Measurements from ENCODE around the gene NDUFA11.

The NDUFA11 gene

DNA sequence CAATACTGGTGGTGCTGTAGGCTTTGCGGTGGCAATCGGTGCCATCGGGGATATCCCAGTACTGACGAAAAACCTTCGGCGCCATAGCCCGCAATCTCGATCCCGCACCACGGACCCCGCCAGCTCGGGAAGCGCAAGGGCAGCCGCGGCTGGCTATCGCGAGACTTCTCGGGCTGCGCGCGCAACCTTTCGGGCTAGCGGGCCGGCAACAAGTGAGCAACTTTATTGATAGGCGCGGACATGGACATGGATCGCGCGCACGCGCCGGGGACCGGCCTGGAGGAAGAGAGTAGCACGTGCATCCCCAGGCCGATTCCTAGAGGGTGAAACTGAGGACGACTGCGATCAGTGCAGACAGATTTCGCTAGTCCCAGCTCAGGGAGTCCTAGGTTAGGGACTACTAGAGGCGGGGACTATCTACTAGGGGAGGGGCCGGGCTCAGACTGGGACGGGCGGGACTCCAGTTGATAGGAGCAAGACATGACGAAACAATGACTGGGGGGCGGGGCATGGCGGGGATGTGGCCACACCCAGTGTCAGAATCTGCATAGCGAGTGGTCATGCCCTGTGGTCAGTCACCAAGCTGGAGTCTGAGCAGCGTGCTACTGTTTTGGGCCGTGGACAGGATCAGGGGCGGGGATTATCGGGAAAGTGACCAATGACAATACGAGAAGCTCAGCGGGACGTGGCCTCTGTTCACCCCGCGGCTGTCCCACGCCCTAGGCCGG, at the start of gene NDUFA11:
Gene NDUFA11, minus strand, starts transcription at position 167 of the 728 bp plus-strand sequence. Its CDS starts 82 bp downstream, at position 85.
- peak; percentile 98 for DNase-seq

DNA sequence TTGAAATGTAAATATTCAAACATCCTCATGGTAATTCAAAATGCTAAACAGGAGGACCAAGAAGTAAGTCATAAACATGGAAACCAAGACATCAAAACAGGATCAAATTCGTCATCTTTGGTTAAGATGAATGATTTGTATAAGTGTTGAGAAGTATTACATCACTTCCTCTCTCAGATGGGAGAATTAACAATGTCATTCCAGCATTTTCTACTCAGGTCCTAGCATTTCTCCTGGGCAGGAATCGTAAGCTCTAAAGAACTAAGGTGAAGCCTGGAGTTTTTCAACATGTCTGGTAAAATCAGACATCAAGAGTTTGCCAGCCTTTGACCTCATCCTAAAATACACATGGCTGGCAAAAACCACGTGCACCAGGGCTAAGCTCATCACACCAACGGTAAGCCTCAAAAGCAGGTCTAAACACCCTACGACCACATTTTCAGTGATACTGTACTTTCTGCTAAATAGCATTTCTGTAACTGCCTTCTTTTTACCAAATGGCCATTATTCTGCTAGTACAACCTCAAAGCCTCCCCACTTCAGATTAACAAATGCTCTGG, 49.5 kb upstream of the NDUFA11 start:
- DNase-seq: no peak

DNA sequence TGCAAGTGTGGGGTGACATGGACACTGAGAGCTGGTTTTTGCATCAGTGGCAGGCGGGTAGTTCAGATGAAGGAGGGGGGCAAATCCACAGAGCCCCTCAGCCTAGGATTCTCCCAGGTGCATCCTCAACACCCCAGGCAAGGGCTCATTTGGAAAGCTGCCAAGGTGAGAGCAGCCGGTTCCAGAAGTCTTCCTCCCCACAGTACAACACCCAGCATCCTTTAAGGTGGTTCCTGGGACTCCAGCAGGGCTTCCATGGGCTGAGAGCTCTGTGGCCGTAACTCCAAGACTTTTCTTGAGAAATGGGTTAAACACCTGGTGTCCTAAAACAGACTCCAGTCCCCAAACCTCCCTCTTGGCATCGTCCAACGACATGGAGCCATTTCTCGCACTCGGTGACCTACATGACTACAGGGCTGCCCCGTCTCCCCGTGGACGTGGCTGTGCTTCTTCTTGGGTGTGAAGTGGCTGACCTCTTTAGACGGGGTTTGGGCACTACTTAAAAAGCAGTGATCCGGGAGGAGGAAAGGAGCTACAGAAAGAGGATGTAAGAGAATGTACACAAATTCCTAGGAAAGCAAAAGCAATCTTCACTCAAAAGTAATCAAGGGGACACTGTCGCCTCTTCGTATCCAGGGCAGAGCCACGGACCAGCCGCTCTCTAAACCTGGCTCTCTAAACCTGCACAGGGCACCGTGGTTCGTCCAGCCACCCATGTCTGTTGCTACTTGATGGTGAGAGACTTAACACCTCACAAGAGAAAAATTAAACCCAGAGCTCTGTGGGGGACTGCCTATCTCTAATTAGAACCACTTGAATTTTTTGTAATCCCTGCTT, 48.8 kb upstream of the NDUFA11 start:
- no peak for DNase-seq

DNA sequence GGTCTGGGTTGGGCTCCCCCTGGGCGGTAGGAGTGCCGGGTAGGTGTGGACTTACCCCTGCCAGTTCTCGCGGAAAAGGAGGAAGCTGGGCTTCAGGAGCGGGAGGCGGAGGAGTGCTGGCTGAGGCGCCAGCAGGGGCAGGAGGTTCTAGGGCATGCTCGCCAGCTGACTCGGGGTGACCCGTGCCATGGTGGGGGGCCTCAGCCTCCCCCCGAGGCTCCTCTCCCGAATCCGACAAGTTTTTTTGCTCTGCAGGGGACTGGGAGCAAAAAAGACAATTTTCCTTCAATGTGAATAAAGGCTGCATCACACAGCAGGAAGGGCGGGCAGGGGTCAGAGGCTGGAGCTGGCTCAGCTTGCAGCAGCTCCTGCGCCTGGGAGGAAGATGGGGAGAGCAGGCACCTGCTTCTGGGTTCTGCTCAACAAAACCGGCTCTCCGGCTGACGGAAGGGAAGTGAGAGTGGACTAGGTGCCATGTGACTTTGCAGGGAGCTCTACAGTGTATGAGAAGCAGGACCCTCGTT, 47.8 kb upstream of the NDUFA11 start:
- no peak for DNase-seq

DNA sequence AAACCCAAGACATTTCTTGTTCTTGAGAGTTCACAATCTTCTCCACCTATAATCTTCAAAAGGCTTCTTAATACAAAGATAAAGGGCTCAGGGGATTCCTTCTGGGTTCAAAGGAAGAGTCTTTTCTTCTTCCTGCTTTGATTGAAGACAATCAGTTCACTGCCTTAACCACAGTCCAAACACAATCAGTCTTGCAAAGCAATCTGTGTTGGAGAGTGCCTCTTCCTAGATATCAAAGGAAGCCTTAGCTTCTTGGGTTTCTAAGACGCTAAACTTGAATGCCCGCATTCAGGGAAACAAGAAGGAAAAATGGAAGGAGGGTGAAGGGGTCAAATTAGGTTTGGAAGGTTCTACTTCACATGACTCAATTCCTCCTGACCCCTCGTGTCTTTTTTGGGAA, 47.2 kb upstream of the NDUFA11 start:
- no peak for DNase-seq

DNA sequence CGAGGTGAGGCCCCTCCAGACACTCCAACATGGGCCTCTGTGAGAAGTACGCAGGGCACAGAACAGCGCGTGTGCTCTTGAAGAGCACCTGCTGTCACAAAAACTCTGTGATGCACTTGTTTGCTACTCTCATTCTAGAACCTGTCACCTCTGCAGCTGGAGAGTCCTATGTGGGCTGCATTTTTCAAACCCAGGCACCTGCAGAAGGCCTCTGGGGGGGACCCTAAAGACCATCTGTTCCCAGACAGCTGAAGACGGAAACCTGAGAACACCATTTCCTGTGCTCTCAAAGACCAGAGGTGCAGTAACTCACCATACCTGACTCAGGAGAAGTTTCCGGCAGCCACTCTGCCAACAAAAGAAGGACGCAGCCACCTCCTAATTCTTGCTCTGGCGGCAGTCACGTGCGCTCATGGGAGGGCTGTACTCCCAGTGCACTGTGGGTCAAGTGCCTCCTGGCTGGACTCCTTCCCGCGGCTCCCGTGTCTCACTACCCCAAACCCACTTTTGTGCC, 46.3 kb upstream of the NDUFA11 start:
- no peak for DNase-seq

DNA sequence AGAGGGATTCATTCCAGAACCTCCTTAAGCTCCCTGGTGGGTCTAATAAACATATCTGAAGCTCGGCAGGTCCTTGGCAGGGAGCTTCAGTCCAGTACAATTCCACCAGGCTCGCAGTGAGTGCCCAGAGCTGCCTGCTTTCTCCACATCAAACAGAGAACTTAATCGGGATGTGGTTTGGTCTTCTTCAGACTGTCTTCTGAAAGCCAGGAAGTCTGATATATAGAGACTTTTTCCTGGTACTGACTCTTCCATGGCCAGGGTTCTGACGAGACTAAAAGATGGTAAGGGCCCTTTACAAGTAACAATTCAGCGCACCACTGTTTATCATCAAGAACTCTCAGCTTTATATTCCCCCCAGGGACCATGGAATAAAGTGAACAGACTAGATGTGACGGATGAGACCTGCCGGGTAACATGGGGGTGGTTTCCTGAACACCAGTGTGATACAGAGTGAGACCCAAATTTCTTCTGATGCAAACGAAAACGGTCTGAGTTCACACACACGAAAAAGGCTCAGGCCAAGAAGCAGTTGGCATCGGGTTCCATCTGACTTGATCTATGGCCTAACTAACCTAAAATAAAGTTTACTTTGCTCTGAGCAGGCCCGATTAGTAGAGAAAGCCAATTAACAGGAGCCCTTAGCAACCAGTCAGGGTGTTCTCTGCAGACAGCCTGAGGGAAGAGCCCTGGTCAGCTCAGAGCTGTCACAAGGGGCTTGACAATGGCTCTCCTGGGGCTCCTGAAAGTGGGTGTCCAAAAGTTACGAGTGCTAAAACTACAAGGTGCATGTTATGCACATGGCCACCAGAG, 45.4 kb upstream of the NDUFA11 start:
- no peak for DNase-seq

DNA sequence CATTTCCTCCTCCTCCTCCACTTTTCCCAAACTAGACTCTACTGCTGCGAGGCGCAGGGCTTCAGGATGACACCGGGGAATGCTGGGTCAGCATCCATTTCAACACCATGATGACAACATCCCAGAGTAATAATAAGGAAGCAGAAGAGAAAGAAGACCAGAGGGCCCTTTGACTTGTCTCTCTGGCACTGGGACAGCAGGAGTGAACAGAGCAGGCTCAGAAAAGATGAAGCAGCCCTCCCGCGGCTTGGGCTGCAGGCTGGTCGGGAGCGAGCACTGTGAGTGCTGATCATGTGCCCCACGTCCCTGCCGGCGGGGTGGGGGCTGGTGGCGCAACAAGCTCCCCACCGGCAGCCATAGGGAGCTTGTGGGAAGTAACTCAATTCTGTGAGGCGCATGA, 43.8 kb upstream of the NDUFA11 start:
- no peak for DNase-seq

DNA sequence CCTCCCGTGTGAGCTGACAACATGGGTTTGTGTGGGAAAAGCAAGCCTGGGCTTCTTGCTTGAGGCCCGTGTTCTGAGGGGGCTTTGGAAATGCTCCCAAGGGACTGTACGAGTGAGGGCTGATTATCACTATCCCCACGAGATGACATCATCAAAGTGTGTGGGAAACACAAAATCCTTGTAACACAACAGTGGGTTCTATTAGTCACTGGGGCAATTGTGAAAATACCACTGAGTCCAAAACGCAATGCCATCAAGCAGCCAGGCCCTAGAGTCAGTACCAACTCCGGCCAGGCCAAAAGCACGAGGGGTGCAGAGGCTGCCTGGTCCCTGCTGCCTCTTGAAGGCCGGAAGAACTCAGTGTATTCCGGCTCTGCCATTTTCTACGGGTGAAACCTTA, 40.0 kb upstream of the NDUFA11 start:
- DNase-seq: no peak

DNA sequence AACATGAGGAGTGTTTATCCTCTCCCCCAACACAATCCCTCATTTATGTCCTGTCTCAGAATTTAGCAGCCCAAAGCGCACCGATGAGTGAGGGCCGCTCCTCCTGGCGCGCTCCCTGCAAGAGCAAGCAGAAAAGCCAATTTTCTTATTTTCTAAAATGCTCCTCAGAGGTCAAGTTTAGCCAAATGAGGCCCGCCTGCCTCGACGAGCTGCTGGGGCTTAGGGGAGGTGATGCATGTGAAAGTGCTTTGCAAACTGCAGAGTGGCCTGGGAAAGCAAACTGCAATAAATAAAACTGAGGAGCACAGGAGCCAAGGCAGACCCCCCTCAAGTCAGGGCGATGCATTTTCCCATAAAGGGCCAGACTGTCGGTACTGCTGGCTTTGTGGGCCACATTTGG, 39.5 kb upstream of the NDUFA11 start:
- DNase-seq: no peak

DNA sequence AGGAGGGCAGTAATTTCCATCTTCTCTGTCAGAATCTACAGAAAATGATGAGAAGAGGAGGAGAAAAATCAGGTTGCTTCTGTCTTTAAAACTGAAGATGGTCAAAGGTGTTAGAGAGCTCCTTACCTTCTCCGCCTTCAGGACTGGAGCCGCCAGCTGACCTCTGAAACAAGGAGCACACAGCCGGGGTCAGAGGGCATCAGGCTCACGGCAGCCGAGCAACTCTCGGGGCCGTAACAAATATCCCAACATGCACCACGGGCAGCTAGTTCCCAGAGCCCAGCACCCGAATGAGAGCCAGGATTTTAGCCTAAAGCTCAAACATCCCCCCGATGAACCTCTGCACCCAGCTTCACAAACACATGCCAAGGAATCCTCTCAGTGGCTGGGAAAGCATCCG, 38.1 kb upstream of the NDUFA11 start:
- no peak for DNase-seq

DNA sequence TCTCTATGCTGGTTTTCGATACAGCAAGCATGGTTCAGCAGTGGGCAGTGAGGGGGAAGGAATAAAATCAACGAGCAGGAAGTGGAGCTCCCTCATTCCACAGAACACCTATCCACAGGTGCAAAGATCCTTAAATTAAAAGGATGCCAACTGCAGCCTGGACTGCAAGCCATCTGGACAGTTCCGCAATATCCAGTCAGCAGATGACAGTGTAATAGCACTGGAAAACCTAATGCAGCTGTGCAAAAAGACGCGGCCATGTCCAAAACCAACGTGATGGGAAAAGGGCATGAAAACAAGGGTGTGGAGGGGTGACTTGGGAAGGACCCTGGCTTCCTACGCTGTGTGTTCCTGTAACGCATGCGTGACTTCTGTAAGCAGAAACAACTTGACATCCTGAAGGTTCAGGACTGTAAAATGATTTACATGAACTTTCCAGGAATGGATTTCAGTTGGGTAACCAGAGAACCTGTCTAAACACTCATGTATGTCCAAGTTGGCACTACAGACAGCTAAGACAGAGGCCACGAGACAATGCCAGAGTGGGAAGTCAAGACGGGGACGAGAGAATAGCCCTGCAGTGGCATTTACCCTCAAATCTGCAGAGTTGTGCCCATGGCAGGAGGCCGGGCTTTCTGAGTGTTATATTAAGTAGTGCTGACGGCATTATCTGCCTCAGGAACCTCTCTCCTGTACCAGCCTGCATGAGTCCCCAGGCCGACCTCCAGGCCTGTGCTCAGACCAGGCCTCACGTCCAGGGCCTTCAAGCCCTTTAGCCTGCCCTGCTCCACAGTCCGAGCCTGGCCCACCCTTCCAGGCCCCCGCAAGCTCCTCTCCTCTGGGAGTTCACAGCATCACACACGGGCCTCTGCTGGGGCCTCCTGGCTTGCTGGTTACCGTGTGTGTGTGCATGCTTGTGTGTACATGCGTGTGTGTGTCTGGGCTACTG, 36.9 kb upstream of the NDUFA11 start:
- DNase-seq: no peak

DNA sequence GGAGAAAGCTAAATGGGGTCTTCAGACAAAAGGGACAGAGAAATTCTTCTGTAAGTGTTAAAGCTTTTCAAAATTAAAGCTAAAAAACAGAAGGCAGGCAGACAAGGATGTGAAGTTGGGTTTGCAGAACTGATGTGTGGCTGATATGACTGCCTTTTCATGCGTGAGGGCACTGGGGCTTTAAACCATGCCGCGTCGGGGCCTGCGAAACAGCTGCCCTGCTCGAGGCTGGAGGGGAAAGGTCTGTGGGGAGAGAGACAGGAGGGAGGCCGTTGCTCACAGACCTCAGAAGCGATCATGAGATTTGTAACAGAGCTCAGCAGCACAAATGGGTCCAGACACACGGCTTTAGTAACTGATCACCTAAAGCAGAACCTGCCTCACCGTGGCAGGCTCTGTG, 34.0 kb upstream of the NDUFA11 start:
- no peak for DNase-seq

DNA sequence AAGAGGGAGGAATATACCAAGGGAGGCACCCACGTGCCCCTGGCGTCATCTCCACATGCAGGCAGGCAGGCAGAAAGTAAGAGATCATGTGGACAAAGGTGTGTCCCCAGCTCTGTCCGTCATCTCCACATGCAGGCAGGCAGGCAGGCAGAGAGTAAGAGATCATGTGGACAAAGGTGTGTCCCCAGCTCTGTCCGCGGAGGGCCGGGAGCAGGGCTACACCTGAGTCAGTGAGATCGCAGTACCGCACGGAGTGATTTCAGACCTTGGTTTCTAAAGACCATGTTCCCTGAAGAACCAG, 32.7 kb upstream of the NDUFA11 start:
- DNase-seq: no peak

DNA sequence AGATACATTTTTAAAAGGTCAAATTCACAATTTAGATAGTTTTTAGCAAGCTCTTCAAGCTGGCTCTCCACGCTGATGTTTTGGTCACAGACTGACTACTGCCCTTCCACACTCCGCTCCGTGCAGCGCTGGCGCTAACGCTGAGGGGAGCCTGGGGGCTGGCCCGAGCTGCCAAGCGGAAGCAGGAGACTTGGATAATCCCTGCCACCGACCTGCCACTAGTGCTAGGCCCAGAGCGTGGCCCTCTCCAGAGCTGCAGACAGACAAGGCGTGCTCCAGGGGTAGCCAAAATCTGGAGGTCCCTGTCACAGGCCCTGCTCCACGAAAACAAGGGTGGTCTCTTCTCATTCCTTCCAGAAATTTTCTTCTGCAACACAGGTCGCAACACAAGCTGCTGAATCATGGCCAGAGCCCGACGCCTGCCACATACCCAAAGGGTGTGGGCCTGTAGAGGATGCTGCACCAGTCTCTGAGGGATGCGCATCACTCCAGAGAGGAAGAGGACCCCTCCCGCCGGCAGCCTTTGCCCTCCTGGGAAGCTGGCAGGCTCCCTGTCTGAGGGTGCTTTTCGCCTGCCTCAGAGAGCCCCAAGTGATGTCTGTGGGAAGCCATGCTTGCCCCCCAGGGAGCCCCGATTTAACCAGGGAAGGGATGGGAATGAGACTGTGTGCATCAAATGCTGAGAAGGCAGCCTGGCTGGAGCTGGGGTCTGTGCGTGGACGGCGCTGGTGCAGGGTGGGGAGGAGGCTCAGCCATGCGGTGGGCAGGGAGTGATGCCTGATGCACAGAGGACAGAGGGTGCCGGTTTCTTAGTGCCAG, 32.1 kb upstream of the NDUFA11 start:
- DNase-seq: peak; percentile 65

DNA sequence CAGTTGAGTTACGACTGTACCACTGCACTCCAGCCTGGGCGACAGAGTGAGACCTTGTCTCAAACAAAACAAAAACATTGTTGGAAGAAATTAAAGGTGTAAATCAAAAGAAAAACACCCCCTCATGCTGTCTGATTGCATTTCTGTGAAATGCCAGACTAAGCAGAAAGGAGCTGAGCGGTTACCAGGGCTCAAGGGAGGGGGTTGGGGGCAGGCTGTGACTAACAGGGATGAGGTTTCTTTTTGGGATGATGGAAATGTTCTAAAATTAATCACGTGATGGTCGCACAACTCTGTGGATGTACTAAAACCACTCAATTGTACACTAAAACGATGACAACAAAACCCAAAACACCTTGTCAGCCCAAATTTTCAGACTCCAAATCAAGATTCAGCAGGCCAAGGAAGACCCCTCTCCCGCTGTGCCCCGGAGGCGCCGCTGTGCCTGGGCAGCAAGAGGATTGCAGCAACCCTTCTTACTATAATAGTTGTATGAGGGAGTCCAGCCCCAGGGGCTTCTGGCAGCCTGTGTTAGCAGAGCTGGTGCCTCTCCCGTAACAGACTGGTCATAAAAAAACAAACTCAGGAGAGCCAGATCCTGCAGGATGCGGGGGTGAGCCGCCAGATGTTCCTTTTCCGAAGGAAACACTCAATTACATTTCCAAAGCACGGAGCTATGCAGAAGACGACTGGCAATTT, 31.3 kb upstream of the NDUFA11 start:
- DNase-seq: peak; percentile 74

DNA sequence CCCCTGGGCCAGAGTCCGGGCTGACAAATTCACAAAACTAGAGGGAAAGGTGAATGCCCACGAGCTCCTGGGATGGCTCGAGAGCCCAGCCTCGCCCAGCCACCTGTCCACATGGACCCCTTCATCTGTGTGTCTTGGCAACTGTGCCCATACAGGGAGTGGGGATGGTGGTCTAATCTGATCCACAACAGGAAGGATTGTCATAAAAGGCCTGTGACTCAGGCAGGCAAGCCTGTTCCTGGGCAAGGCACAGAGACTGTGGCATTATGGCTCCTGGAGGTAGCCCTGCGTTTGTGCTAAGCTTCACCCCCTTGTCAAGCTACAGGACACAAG, 30.4 kb upstream of the NDUFA11 start:
- no peak for DNase-seq

DNA sequence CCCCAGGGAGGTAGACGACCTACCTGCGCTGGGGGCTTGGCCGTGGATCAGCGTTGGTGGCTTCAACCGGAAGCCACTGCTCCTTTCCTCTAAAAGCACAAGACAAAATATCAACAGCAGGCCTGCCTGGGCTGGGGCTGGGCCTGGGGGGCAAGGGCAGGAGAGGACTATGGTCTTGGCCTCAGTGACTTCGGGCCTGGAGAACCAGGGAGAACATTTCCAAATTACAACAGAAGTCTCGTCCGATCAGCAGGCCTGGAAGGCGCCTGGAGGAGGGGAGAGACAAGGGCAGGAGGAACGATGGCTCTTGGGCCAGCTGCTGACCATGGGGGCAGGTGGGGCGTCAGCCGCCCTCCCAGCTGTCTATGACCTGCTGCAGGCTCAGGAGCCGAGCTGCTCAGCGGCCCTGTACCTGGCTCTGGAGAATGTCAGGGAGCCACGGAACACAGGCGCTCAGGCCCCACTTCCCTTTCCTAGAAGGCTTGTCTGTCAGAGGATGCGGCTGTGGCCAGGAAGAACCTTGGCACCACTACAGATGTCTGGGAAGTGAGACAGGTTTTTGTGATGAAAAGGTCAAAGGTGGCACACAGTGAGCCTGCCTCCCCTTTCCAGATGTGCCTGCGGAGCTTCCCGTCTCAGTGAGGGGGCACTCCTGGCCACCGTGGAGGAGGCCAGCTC, 29.9 kb upstream of the NDUFA11 start:
- DNase-seq: no peak

DNA sequence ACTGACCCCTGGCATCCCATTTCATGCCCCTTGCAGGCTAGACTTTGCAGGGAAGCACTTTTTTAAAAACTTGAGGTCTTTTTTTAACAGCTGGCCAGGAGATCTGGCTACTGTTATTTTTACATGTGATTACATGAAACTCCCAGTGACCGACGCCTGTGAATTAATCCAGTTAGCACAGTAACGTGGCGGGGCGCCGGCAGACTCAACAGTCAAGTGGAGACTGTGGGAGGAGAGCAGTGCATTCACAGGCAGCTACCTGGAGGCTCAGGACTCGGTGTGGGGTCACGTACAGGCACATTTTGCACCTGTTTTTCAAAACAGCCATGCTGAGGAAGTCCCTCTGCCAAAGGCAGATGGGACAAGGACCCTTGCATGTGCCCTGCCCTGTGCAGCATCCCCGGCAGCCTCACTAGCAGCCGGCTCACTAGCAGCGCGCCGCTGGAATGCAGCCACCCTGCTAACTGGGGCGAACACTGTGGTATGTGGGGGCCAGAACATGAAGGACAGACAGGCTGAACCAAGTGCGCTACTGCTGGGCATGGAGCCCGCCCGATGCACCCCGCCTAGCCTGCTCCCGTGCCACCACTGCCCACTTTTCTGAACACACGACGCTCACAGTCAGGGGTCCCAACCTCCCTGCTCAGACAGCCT, 29.1 kb upstream of the NDUFA11 start:
- no peak for DNase-seq
